Measurements from ENCODE around the gene LVRN. TPM values are rescaled to one million over a fixed set of nuclear protein-coding genes. Genes with fewer than 3 reads are reported as not detected.
A peak's percentile ranks its signal among the peaks of the same experiment; 100 is the strongest.

The LVRN gene
- total and polyA plus RNA-seq, 9 donors: 2.0 to 4.9 (median 3.3) TPM

GRCh38 chr5:115979201-115980041, 17.1 kb downstream of the LVRN start:
- peaks cover 11% of the 10 kb centered on the region for H3K4me1 ChIP-seq (ENCODE audit: control insufficient read depth, insufficient read depth, low read length)
- H3K27me3 ChIP-seq (ENCODE audit: control insufficient read depth, insufficient read depth, low read length): no peaks in the 10 kb centered on the region
- peaks cover 2% of the 10 kb centered on the region for H3K9me3 ChIP-seq (replicated peaks; ENCODE audit: control insufficient read depth, low read depth, low read length)
- H3K4me3 ChIP-seq (ENCODE audit: low read length): no peak overlapping the region
- WGBS (ENCODE audit: insufficient coverage): 33% methylated on average over 1 of the region's 3 CpGs
- H3K36me3 ChIP-seq (ENCODE audit: control insufficient read depth, insufficient read depth, low read length): no peaks in the 10 kb centered on the region
- H3K27ac ChIP-seq (ENCODE audit: low read length): peak overlapping the region; percentile 89
- DNase-seq: peak; percentile 92

- Histone ChIP-seq H3K4me1 (ENCODE audit: control insufficient read depth, insufficient read depth, low read length) (peaks cover 11% of the 10 kb centered on the region), H3K4me3 (ENCODE audit: low read length) (no peak overlapping the region), H3K27ac (ENCODE audit: low read length) (no peak overlapping the region), H3K9me3 (replicated peaks; ENCODE audit: control insufficient read depth, low read depth, low read length) (no peaks in the 10 kb centered on the region), H3K27me3 (ENCODE audit: control insufficient read depth, insufficient read depth, low read length) (no peaks in the 10 kb centered on the region), H3K36me3 (ENCODE audit: control insufficient read depth, insufficient read depth, low read length) (no peaks in the 10 kb centered on the region)
- no peak for DNase-seq
- WGBS (ENCODE audit: insufficient coverage): no CpG with 5 or more reads among the region's 1 CpG
Measured at GRCh38 chr5:115983519-115983918, 21.2 kb downstream of the LVRN start.

- Histone ChIP-seq H3K9me3 (replicated peaks; ENCODE audit: control insufficient read depth, low read depth, low read length) (no peaks in the 10 kb centered on the region), H3K4me3 (ENCODE audit: low read length) (no peak overlapping the region), H3K27me3 (ENCODE audit: control insufficient read depth, insufficient read depth, low read length) (no peaks in the 10 kb centered on the region), H3K27ac (ENCODE audit: low read length) (no peak overlapping the region), H3K4me1 (ENCODE audit: control insufficient read depth, insufficient read depth, low read length) (peaks cover 3% of the 10 kb centered on the region), H3K36me3 (ENCODE audit: control insufficient read depth, insufficient read depth, low read length) (no peaks in the 10 kb centered on the region)
- DNase-seq: peak; percentile 64
- WGBS (ENCODE audit: insufficient coverage): 62% methylated on average over 4 of the region's 10 CpGs
Measured at GRCh38 chr5:115985802-115986757, 23.8 kb downstream of the LVRN start.

DNA sequence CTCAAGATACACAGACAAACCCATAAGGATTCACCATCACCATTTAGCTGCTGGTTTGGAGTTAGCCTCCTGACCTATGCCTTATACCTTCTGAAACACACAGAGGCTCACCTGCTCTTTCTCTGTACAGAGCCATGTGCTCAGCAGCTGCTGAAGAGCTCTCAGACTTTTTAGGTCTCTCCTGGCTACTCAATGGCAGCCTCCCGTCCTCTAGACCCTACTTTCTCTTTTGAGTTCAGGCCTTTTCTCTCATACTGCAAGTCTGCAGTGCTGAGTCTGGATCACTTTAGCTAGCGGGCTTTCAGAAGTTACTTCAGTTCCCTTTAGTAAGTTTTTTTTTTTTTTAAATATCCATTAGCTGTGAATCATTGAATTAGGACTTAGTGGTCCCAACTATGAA, 25.7 kb downstream of the LVRN start:
- H3K27me3 ChIP-seq (ENCODE audit: control insufficient read depth, insufficient read depth, low read length): no peaks in the 10 kb centered on the region
- no peak overlapping the region for H3K4me3 ChIP-seq (ENCODE audit: low read length)
- DNase-seq: no peak
- H3K4me1 ChIP-seq (ENCODE audit: control insufficient read depth, insufficient read depth, low read length): peaks cover 3% of the 10 kb centered on the region
- no peak overlapping the region for H3K27ac ChIP-seq (ENCODE audit: low read length)
- no peaks in the 10 kb centered on the region for H3K9me3 ChIP-seq (replicated peaks; ENCODE audit: control insufficient read depth, low read depth, low read length)
- no peaks in the 10 kb centered on the region for H3K36me3 ChIP-seq (ENCODE audit: control insufficient read depth, insufficient read depth, low read length)
- WGBS (ENCODE audit: insufficient coverage): 71% methylated on average over 1 of the region's 2 CpGs

DNA sequence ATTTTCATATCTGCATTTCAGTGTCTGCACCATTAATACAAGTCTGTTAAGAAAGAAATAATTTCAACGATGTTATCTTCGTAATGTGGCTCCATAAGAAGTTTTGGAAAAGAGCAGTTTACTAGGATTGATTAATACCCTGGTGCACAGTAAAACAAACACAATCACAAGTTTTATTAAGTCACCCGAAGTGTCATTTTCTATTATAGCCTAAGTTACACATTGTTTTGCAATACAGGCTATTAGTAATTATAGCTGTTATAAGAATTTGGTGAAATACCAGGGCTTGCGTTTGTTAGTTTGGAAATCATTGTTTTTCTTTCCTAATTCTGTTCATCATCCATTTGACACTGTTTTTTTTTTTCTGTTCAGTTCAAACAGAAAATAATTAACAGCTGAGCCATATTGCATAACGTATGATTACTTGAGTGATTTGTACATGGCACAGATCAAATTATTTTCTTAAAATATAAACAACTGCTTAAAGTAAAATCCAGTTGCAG, 30.6 kb downstream of the LVRN start:
- WGBS (ENCODE audit: insufficient coverage): no CpG with 5 or more reads among the region's 5 CpGs
- Histone ChIP-seq H3K4me1 (ENCODE audit: control insufficient read depth, insufficient read depth, low read length) (no peaks in the 10 kb centered on the region), H3K4me3 (ENCODE audit: low read length) (no peak overlapping the region), H3K9me3 (replicated peaks; ENCODE audit: control insufficient read depth, low read depth, low read length) (no peaks in the 10 kb centered on the region), H3K27ac (ENCODE audit: low read length) (no peak overlapping the region), H3K36me3 (ENCODE audit: control insufficient read depth, insufficient read depth, low read length) (no peaks in the 10 kb centered on the region), H3K27me3 (ENCODE audit: control insufficient read depth, insufficient read depth, low read length) (no peaks in the 10 kb centered on the region)
- DNase-seq: no peak

DNA sequence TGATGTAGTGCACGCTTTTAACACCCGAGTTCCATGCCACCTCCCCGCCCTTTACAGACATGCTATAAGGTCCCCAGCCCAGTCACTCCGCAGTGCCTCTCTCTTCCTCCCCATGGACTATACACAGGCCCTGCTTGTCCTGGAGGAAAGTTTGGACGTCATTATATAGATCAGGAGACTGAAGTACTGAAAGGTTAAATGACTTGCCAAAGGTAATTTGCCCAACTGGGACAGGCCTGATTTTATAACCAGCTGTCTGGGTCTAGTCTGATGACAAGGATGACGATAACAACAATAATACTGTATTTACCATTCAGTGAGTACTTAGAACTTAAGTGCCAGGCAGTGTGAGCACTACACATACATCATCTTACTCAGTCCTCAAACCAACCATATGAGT, 33.1 kb downstream of the LVRN start:
- Histone ChIP-seq H3K4me3 (ENCODE audit: low read length) (no peak overlapping the region), H3K27me3 (ENCODE audit: control insufficient read depth, insufficient read depth, low read length) (no peaks in the 10 kb centered on the region), H3K9me3 (replicated peaks; ENCODE audit: control insufficient read depth, low read depth, low read length) (no peaks in the 10 kb centered on the region), H3K27ac (ENCODE audit: low read length) (no peak overlapping the region), H3K36me3 (ENCODE audit: control insufficient read depth, insufficient read depth, low read length) (no peaks in the 10 kb centered on the region), H3K4me1 (ENCODE audit: control insufficient read depth, insufficient read depth, low read length) (no peaks in the 10 kb centered on the region)
- WGBS (ENCODE audit: insufficient coverage): no CpG with 5 or more reads among the region's 6 CpGs
- DNase-seq: no peak

- Histone ChIP-seq H3K4me3 (ENCODE audit: low read length) (no peak overlapping the region), H3K27ac (ENCODE audit: low read length) (no peak overlapping the region), H3K36me3 (ENCODE audit: control insufficient read depth, insufficient read depth, low read length) (no peaks in the 10 kb centered on the region), H3K27me3 (ENCODE audit: control insufficient read depth, insufficient read depth, low read length) (no peaks in the 10 kb centered on the region), H3K9me3 (replicated peaks; ENCODE audit: control insufficient read depth, low read depth, low read length) (no peaks in the 10 kb centered on the region), H3K4me1 (ENCODE audit: control insufficient read depth, insufficient read depth, low read length) (no peaks in the 10 kb centered on the region)
- 81% methylated on average over 4 of the region's 6 CpGs for WGBS (ENCODE audit: insufficient coverage)
- DNase-seq: no peak
Measured at GRCh38 chr5:116002116-116002906, 40.0 kb downstream of the LVRN start.

DNA sequence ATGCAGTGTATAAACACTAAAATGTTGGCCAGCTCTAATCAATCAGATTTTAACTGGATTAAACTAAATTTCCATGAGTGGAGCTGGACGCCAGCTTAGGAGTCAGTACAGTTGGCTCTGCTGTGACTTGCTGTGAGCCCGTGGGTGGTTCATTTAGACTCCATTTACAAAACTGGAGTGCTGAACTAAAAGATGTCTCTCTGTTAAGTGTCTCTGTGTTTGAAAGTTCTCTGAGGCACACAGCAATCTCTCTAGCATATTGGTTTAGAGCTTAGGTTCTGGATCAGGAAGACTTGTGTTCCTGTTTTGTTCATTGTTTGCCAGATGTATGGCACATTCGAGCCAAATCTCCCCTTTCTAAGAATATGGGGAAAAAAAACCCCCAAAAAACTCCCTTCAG, 42.0 kb downstream of the LVRN start:
- Histone ChIP-seq H3K9me3 (replicated peaks; ENCODE audit: control insufficient read depth, low read depth, low read length) (no peaks in the 10 kb centered on the region), H3K27me3 (ENCODE audit: control insufficient read depth, insufficient read depth, low read length) (no peaks in the 10 kb centered on the region), H3K4me1 (ENCODE audit: control insufficient read depth, insufficient read depth, low read length) (no peaks in the 10 kb centered on the region), H3K4me3 (ENCODE audit: low read length) (no peak overlapping the region), H3K36me3 (ENCODE audit: control insufficient read depth, insufficient read depth, low read length) (no peaks in the 10 kb centered on the region), H3K27ac (ENCODE audit: low read length) (no peak overlapping the region)
- WGBS (ENCODE audit: insufficient coverage): 77% methylated on average over 2 of the region's 3 CpGs
- DNase-seq: no peak

- H3K9me3 ChIP-seq (replicated peaks; ENCODE audit: control insufficient read depth, low read depth, low read length): no peaks in the 10 kb centered on the region
- WGBS (ENCODE audit: insufficient coverage): 71% methylated on average over 1 of the region's 3 CpGs
- H3K27ac ChIP-seq (ENCODE audit: low read length): no peak overlapping the region
- H3K4me3 ChIP-seq (ENCODE audit: low read length): no peak overlapping the region
- no peaks in the 10 kb centered on the region for H3K36me3 ChIP-seq (ENCODE audit: control insufficient read depth, insufficient read depth, low read length)
- H3K4me1 ChIP-seq (ENCODE audit: control insufficient read depth, insufficient read depth, low read length): peaks cover 4% of the 10 kb centered on the region
- H3K27me3 ChIP-seq (ENCODE audit: control insufficient read depth, insufficient read depth, low read length): no peaks in the 10 kb centered on the region
- DNase-seq: no peak
Measured at GRCh38 chr5:116009806-116010205, 47.5 kb downstream of the LVRN start.
